ENCODE measurements around the gene SYPL2.

GRCh38 chr1:109522026-109522425, 55.7 kb downstream of the SYPL2 start:
- TF ChIP-seq, protein P1, sequence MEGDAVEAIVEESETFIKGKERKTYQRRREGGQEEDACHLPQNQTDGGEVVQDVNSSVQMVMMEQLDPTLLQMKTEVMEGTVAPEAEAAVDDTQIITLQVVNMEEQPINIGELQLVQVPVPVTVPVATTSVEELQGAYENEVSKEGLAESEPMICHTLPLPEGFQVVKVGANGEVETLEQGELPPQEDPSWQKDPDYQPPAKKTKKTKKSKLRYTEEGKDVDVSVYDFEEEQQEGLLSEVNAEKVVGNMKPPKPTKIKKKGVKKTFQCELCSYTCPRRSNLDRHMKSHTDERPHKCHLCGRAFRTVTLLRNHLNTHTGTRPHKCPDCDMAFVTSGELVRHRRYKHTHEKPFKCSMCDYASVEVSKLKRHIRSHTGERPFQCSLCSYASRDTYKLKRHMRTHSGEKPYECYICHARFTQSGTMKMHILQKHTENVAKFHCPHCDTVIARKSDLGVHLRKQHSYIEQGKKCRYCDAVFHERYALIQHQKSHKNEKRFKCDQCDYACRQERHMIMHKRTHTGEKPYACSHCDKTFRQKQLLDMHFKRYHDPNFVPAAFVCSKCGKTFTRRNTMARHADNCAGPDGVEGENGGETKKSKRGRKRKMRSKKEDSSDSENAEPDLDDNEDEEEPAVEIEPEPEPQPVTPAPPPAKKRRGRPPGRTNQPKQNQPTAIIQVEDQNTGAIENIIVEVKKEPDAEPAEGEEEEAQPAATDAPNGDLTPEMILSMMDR (IDR thresholded peaks at IDR 0.05), result no peak
- no peak for TF ChIP-seq POLR2A (IDR thresholded peaks at IDR 0.05)

Measured in esophagus squamous epithelium (tissue), 4 donors.